Lower lobe of right lung (tissue), 2 donors: ENCODE measurements around the gene NEURL1. TPM values are rescaled to one million over a fixed set of nuclear protein-coding genes. Genes with fewer than 3 reads are reported as not detected.
"Not testable (repeated sequence)": the region's sequence is repeated elsewhere in the genome, so short reads cannot be mapped to it uniquely, and the experiment has no call there.

ENCODE experiments used
- ATAC-seq, 2 donors: fragments of 200-7000 bp; cut with Tn5 transposase; one replicate each; pipeline ENCODE4 v1.9.1; 2020 to 2022; ENCODE audit warnings: mild to moderate bottlenecking in 2 of 2, moderate library complexity in 2 of 2
- DNase-seq: peaks from one replicate; pipeline ENCODE4 v3.0.0-alpha.2; 2020
- H3K27ac ChIP-seq: fragments of 200-600 bp; one replicate; pipeline ENCODE4 v1.8.0; 2022
- H3K27me3 ChIP-seq: fragments of 200-600 bp; one replicate; pipeline ENCODE4 v1.8.0; 2022; ENCODE audit warnings: low read depth
- H3K36me3 ChIP-seq: fragments of 200-600 bp; one replicate; pipeline ENCODE4 v1.8.0; 2022; ENCODE audit warnings: mild to moderate bottlenecking
- H3K4me1 ChIP-seq: fragments of 200-600 bp; one replicate; pipeline ENCODE4 v1.8.0; 2022
- H3K4me3 ChIP-seq: fragments of 200-600 bp; one replicate; pipeline ENCODE4 v1.8.0; 2022; ENCODE audit warnings: mild to moderate bottlenecking
- H3K9me3 ChIP-seq: fragments of 200-600 bp; one replicate; pipeline ENCODE4 v1.8.0; 2022
- CTCF ChIP-seq: fragments of 200-600 bp; IDR thresholded peaks from one replicate; pipeline ENCODE4 v1.8.0; 2022; ENCODE audit warnings: antibody characterized with exemption, mild to moderate bottlenecking
- intact Hi-C: fragments of 100-400 bp; cut with DNase I; formaldehyde crosslinking; loops from one replicate; pipeline ENCODE4 v1.11.0; 2022
- total RNA-seq: library from RNA; stranded (reverse); fragmentation: NEBNext Ultra II Directional; extraction: Animal tissue kit (Norgen Biotek cat#: 25700); gene quantifications from one replicate; pipeline ENCODE4 v1.2.1, GENCODE V29; 2021
- donor health status: DM: no; HTN: yes; CAD: no; lungs with severe emphysema.

The NEURL1 gene
- total RNA-seq, 1 donor from 2014 or later = 0.95 TPM

- ATAC-seq (no peak), DNase-seq (no peak)
- no peaks in the 10 kb centered on the region for H3K27me3 ChIP-seq
- H3K36me3 ChIP-seq = peaks cover 41% of the 10 kb centered on the region
- H3K4me3 ChIP-seq = no peak overlapping the region
- intact Hi-C loops = no loop called here
- no peaks in the 10 kb centered on the region for H3K4me1 ChIP-seq
- no peak for TF ChIP-seq CTCF
- no peaks in the 10 kb centered on the region for H3K9me3 ChIP-seq
- no peak overlapping the region for H3K27ac ChIP-seq
Measured at GRCh38 chr10:103600956-103601569, 107.6 kb downstream of the NEURL1 start.

GRCh38 chr10:103602028-103602851, 108.7 kb downstream of the NEURL1 start:
- no peak for ATAC-seq
- intact Hi-C loops = no loop called here
- H3K9me3 ChIP-seq = no peaks in the 10 kb centered on the region
- no peaks in the 10 kb centered on the region for H3K4me1 ChIP-seq
- TF ChIP-seq CTCF = no peak
- no peak overlapping the region for H3K27ac ChIP-seq
- H3K4me3 ChIP-seq = no peak overlapping the region
- peaks cover 41% of the 10 kb centered on the region for H3K36me3 ChIP-seq
- H3K27me3 ChIP-seq = no peaks in the 10 kb centered on the region
- no peak for DNase-seq

- intact Hi-C loops = no loop called here
- H3K27me3 ChIP-seq = no peaks in the 10 kb centered on the region
- no peak for ATAC-seq
Measured at GRCh38 chr10:103602852-103603155, 109.3 kb downstream of the NEURL1 start.

GRCh38 chr10:103603382-103603781, 109.9 kb downstream of the NEURL1 start:
- H3K27me3 ChIP-seq = no peaks in the 10 kb centered on the region
- TF ChIP-seq CTCF = no peak
- peaks cover 41% of the 10 kb centered on the region for H3K36me3 ChIP-seq
- ATAC-seq = peak; percentile 5 to 16
- DNase-seq = peak; percentile 41
- no peak overlapping the region for H3K4me3 ChIP-seq
- H3K27ac ChIP-seq = no peak overlapping the region
- intact Hi-C loops = no loop called here
- no peaks in the 10 kb centered on the region for H3K9me3 ChIP-seq
- H3K4me1 ChIP-seq = no peaks in the 10 kb centered on the region

More at GRCh38 chr10:103602852-103603155, 109.3 kb downstream of the NEURL1 start:
- Histone ChIP-seq H3K4me3 (no peak overlapping the region), H3K36me3 (peaks cover 41% of the 10 kb centered on the region), H3K9me3 (no peaks in the 10 kb centered on the region), H3K4me1 (no peaks in the 10 kb centered on the region), H3K27ac (no peak overlapping the region)
- no peak for TF ChIP-seq CTCF
- DNase-seq = no peak

GRCh38 chr10:103605359-103606096, 112.0 kb downstream of the NEURL1 start:
- peak; percentile 51 for DNase-seq
- peak; percentile 73 for TF ChIP-seq CTCF
- intact Hi-C loops = no loop called here
- no peak overlapping the region for H3K4me3 ChIP-seq
- no peak overlapping the region for H3K27ac ChIP-seq
- no peaks in the 10 kb centered on the region for H3K27me3 ChIP-seq
- no peaks in the 10 kb centered on the region for H3K4me1 ChIP-seq
- peaks cover 51% of the 10 kb centered on the region for H3K36me3 ChIP-seq
- ATAC-seq = peak; percentile 40 to 67
- no peaks in the 10 kb centered on the region for H3K9me3 ChIP-seq

- H3K4me1 ChIP-seq, H3K4me3 ChIP-seq, H3K27ac ChIP-seq, ATAC-seq, H3K27me3 ChIP-seq, DNase-seq, intact Hi-C loops, H3K9me3 ChIP-seq: not testable (repeated sequence)
- H3K36me3 ChIP-seq = peaks cover 57% of the 10 kb centered on the region
Measured at GRCh38 chr10:103606097-103606438, 112.6 kb downstream of the NEURL1 start.

- H3K27ac ChIP-seq, H3K9me3 ChIP-seq, H3K4me1 ChIP-seq, H3K4me3 ChIP-seq, DNase-seq, intact Hi-C loops, ATAC-seq, H3K27me3 ChIP-seq: not testable (repeated sequence)
- H3K36me3 ChIP-seq = peaks cover 62% of the 10 kb centered on the region
Measured at GRCh38 chr10:103607051-103607450, 113.5 kb downstream of the NEURL1 start.

GRCh38 chr10:103608056-103608455, 114.6 kb downstream of the NEURL1 start:
- H3K27me3 ChIP-seq, H3K27ac ChIP-seq, H3K9me3 ChIP-seq, H3K4me3 ChIP-seq, intact Hi-C loops, H3K4me1 ChIP-seq, ATAC-seq: not testable (repeated sequence)
- DNase-seq = peak; percentile 6
- H3K36me3 ChIP-seq = peaks cover 62% of the 10 kb centered on the region
